ENCODE data around the gene BHLHE23.

BHLHE23 gene

GRCh38 chr20:63005862-63006539 is 763 bp downstream of the BHLHE23 start:
- no peaks in the 10 kb centered on the region for H3K9me3 ChIP-seq (ENCODE audit: control insufficient read depth, low read length)
- peaks cover 5% of the 10 kb centered on the region for H3K4me1 ChIP-seq (ENCODE audit: control insufficient read depth, insufficient read depth, low read length, poor library complexity, severe bottlenecking)
- no peak overlapping the region for H3K27ac ChIP-seq (ENCODE audit: low read depth, low read length, severe bottlenecking)
- H3K4me3 ChIP-seq (ENCODE audit: extremely low read depth, insufficient read depth, low read length, poor library complexity, severe bottlenecking) = no peak overlapping the region
- H3K36me3 ChIP-seq (ENCODE audit: control insufficient read depth, insufficient read depth, low read length) = no peaks in the 10 kb centered on the region
- 2 to 3% methylated on average over 66 to 84 of the region's 90 CpGs for WGBS, 2 experiments (ENCODE audit: insufficient coverage in 2 of 2)

- 5 to 8% methylated on average over 36 to 43 of the region's 43 CpGs for WGBS, 2 experiments (ENCODE audit: insufficient coverage in 2 of 2)
- Histone ChIP-seq H3K4me3 (ENCODE audit: extremely low read depth, insufficient read depth, low read length, poor library complexity, severe bottlenecking) (no peak overlapping the region), H3K9me3 (ENCODE audit: control insufficient read depth, low read length) (no peaks in the 10 kb centered on the region), H3K27ac (ENCODE audit: low read depth, low read length, severe bottlenecking) (no peak overlapping the region), H3K4me1 (ENCODE audit: control insufficient read depth, insufficient read depth, low read length, poor library complexity, severe bottlenecking) (peaks cover 5% of the 10 kb centered on the region), H3K36me3 (ENCODE audit: control insufficient read depth, insufficient read depth, low read length) (no peaks in the 10 kb centered on the region)
These were observed 1.4 kb downstream of the BHLHE23 start for GRCh38 chr20:63005365-63005861.

DNA sequence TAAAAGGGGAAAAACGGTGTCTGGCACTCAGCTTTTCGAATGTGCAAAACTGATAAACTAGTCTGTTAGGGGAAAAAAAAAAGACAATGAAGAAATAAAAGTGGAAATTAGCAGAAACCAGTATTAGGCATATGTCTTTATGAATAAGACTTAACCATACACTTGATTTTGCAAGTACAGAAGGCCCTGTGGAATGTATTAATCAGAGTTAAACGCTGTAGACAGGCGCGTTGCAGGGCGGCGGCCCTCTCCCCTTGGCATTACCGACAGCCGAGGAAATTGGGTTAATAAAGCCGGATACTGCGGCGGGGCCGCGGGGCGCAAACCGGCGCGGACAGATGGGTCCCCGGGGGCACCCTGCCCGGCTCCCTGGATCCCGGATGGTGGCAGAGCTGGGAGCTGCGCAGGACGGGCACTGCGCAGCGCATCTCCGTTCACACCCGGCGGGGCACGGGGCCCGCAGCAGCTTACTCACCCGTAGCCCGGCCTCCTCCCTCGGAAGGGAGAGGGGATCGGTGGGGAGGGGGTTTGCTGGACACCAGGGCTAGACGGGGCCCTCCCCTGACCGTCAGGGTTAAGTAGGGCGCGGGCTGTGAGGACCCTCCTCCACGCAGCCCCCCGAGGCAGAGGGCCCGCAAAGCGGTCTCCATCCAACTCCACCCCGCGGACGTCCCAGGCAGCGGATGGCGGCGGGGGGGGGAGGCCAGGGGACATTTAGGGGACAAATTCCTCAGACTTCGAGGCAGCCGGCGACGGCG is 2.0 kb downstream of the BHLHE23 start:
- Histone ChIP-seq H3K9me3 (ENCODE audit: control insufficient read depth, low read length) (no peaks in the 10 kb centered on the region), H3K4me3 (ENCODE audit: extremely low read depth, insufficient read depth, low read length, poor library complexity, severe bottlenecking) (no peak overlapping the region), H3K27ac (ENCODE audit: low read depth, low read length, severe bottlenecking) (no peak overlapping the region), H3K36me3 (ENCODE audit: control insufficient read depth, insufficient read depth, low read length) (no peaks in the 10 kb centered on the region), H3K4me1 (ENCODE audit: control insufficient read depth, insufficient read depth, low read length, poor library complexity, severe bottlenecking) (peaks cover 5% of the 10 kb centered on the region)
- 3 to 5% methylated on average over 17 to 28 of the region's 53 CpGs for WGBS, 2 experiments (ENCODE audit: insufficient coverage in 2 of 2)

- Histone ChIP-seq H3K4me1 (ENCODE audit: control insufficient read depth, insufficient read depth, low read length, poor library complexity, severe bottlenecking) (peaks cover under 1% of the 10 kb centered on the region), H3K4me3 (ENCODE audit: extremely low read depth, insufficient read depth, low read length, poor library complexity, severe bottlenecking) (no peak overlapping the region), H3K9me3 (ENCODE audit: control insufficient read depth, low read length) (no peaks in the 10 kb centered on the region), H3K36me3 (ENCODE audit: control insufficient read depth, insufficient read depth, low read length) (no peaks in the 10 kb centered on the region), H3K27ac (ENCODE audit: low read depth, low read length, severe bottlenecking) (no peak overlapping the region)
- 3 to 5% methylated on average over 6 to 8 of the region's 13 CpGs for WGBS, 2 experiments (ENCODE audit: insufficient coverage in 2 of 2)
These were observed 3.2 kb downstream of the BHLHE23 start for GRCh38 chr20:63003546-63003945.

- H3K9me3 ChIP-seq (ENCODE audit: control insufficient read depth, low read length) = no peaks in the 10 kb centered on the region
- no peaks in the 10 kb centered on the region for H3K4me1 ChIP-seq (ENCODE audit: control insufficient read depth, insufficient read depth, low read length, poor library complexity, severe bottlenecking)
- WGBS, 2 experiments (ENCODE audit: insufficient coverage in 2 of 2) = 86 to 87% methylated on average over 5 to 6 of the region's 11 CpGs
- no peaks in the 10 kb centered on the region for H3K36me3 ChIP-seq (ENCODE audit: control insufficient read depth, insufficient read depth, low read length)
- no peak overlapping the region for H3K4me3 ChIP-seq (ENCODE audit: extremely low read depth, insufficient read depth, low read length, poor library complexity, severe bottlenecking)
- no peak overlapping the region for H3K27ac ChIP-seq (ENCODE audit: low read depth, low read length, severe bottlenecking)
These were observed 4.3 kb downstream of the BHLHE23 start for GRCh38 chr20:63002511-63002910.

- Histone ChIP-seq H3K36me3 (ENCODE audit: control insufficient read depth, insufficient read depth, low read length) (no peaks in the 10 kb centered on the region), H3K4me3 (ENCODE audit: extremely low read depth, insufficient read depth, low read length, poor library complexity, severe bottlenecking) (no peak overlapping the region), H3K27ac (ENCODE audit: low read depth, low read length, severe bottlenecking) (no peak overlapping the region), H3K4me1 (ENCODE audit: control insufficient read depth, insufficient read depth, low read length, poor library complexity, severe bottlenecking) (no peaks in the 10 kb centered on the region), H3K9me3 (ENCODE audit: control insufficient read depth, low read length) (no peaks in the 10 kb centered on the region)
- 55 to 75% methylated on average over 6 to 7 of the region's 11 CpGs for WGBS, 2 experiments (ENCODE audit: insufficient coverage in 2 of 2)
These were observed 5.8 kb downstream of the BHLHE23 start for GRCh38 chr20:63000958-63001357.

DNA sequence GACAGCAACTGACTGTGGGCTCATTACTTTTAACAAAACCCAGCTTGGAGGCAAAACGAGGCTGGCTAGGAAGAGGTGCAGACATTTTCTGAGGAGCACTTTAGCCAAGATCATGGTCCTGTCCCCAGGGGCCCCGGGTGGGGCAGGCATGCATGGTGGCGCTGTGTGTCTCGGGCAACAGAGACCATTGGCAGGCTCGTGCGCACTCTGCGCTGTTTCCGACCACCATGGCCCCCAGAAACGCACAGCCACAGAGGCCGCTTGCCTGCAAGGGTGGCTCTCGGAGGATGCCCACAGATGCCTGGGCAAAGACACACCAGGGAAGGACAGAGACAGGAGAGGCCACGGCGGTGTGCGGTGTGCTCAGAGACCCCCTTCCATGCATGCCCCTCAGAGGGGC is 6.7 kb downstream of the BHLHE23 start:
- Histone ChIP-seq H3K4me1 (ENCODE audit: control insufficient read depth, insufficient read depth, low read length, poor library complexity, severe bottlenecking) (no peaks in the 10 kb centered on the region), H3K9me3 (ENCODE audit: control insufficient read depth, low read length) (no peaks in the 10 kb centered on the region), H3K36me3 (ENCODE audit: control insufficient read depth, insufficient read depth, low read length) (no peaks in the 10 kb centered on the region), H3K27ac (ENCODE audit: low read depth, low read length, severe bottlenecking) (no peak overlapping the region), H3K4me3 (ENCODE audit: extremely low read depth, insufficient read depth, low read length, poor library complexity, severe bottlenecking) (no peak overlapping the region)
- 87 to 88% methylated on average over 13 to 14 of the region's 14 CpGs for WGBS, 2 experiments (ENCODE audit: insufficient coverage in 2 of 2)

GRCh38 chr20:62999580-62999979 is 7.2 kb downstream of the BHLHE23 start:
- Histone ChIP-seq H3K9me3 (ENCODE audit: control insufficient read depth, low read length) (no peaks in the 10 kb centered on the region), H3K4me1 (ENCODE audit: control insufficient read depth, insufficient read depth, low read length, poor library complexity, severe bottlenecking) (no peaks in the 10 kb centered on the region), H3K27ac (ENCODE audit: low read depth, low read length, severe bottlenecking) (no peak overlapping the region), H3K4me3 (ENCODE audit: extremely low read depth, insufficient read depth, low read length, poor library complexity, severe bottlenecking) (no peak overlapping the region), H3K36me3 (ENCODE audit: control insufficient read depth, insufficient read depth, low read length) (no peaks in the 10 kb centered on the region)
- 86 to 92% methylated on average over 16 of the region's 16 CpGs for WGBS, 2 experiments (ENCODE audit: insufficient coverage in 2 of 2)

DNA sequence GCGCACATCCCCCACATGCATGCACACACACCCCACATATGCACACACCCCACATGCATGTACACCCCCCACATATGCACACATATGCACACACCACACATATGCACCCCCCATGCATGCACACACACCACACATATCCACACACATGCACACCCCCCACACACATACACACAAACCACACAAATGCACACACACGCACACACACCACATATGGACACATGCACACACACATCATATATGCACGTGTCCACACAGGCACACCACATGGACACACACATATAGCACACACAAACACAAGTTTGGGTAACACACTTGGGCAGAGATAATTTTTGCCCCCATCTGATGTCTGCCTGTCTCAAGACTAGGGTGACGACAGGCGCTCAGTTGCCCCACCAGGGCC is 8.3 kb downstream of the BHLHE23 start:
- Histone ChIP-seq H3K36me3 (ENCODE audit: control insufficient read depth, insufficient read depth, low read length) (no peaks in the 10 kb centered on the region), H3K9me3 (ENCODE audit: control insufficient read depth, low read length) (no peaks in the 10 kb centered on the region), H3K4me3 (ENCODE audit: extremely low read depth, insufficient read depth, low read length, poor library complexity, severe bottlenecking) (no peak overlapping the region), H3K27ac (ENCODE audit: low read depth, low read length, severe bottlenecking) (no peak overlapping the region), H3K4me1 (ENCODE audit: control insufficient read depth, insufficient read depth, low read length, poor library complexity, severe bottlenecking) (no peaks in the 10 kb centered on the region)
- 76 to 79% methylated on average over 4 to 5 of the region's 5 CpGs for WGBS, 2 experiments (ENCODE audit: insufficient coverage in 2 of 2)

- WGBS, 2 experiments (ENCODE audit: insufficient coverage in 2 of 2) = 44 to 58% methylated on average over 19 to 20 of the region's 20 CpGs
- Histone ChIP-seq H3K4me1 (ENCODE audit: control insufficient read depth, insufficient read depth, low read length, poor library complexity, severe bottlenecking) (no peaks in the 10 kb centered on the region), H3K9me3 (ENCODE audit: control insufficient read depth, low read length) (no peaks in the 10 kb centered on the region), H3K36me3 (ENCODE audit: control insufficient read depth, insufficient read depth, low read length) (no peaks in the 10 kb centered on the region), H3K27ac (ENCODE audit: low read depth, low read length, severe bottlenecking) (no peak overlapping the region), H3K4me3 (ENCODE audit: extremely low read depth, insufficient read depth, low read length, poor library complexity, severe bottlenecking) (no peak overlapping the region)
These were observed 9.2 kb downstream of the BHLHE23 start for GRCh38 chr20:62997417-62998035.
